NCI-H2196 treated with DMSO at 0.1 percent for 48 hours (cell line): ENCODE data around the gene MT1H.
"Not testable (repeated sequence)": the region's sequence is repeated elsewhere in the genome, so short reads cannot be mapped to it uniquely, and the experiment has no call there.

Source experiments
- DNase-seq: peaks from one replicate; lab custom pipeline; 2025; ENCODE audit not compliant: unreplicated experiment; lab: John Stamatoyannopoulos, UW

MT1H gene

GRCh38 chr16:56664506-56664905, 5.1 kb upstream of the MT1H start:
- no peak for DNase-seq

DNA sequence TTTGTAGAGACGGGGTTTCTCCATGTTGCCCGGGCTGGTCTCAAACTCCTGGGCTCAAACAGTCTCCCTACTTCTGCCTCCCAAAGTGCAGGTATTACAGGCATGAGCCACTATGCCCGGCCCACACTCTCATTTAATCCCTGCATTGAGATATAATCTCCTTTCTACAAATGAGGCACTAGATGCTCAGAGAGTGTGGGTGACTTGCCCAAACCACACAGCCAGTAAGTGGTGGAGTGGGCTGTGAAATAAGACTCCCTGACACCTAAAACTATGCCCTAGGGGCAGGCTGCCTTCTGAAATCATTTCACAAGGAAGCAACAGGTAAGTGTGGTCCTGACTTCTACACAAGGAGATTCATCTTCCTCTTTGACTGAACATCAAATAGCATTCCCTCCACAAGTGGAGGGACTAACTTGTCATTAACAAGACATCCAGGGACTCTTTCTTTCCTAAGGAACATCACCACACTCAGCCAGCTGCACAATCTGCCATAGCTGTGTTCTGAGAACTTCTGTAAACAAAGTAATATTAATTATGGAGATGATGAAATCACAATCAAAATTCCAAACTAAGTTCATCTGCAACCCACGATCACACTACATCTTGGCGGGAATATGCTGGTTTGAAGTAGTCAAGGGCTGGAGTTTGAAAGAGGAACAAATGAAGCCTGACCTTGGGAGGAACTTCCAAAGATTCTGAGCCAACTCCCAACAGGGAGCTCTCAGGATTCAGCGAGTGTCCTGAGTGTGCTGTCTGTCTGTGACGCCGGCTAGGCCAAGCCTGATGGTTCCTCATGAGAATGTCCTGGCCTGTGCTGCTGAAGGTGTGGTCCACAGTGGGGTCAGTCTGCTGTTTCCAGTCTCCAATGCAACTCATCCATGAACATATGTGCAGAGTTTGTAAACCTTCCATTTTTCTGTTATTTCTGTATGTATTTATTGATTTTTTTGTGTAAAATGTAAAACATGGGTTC, 4.0 kb upstream of the MT1H start:
- not testable (repeated sequence) for DNase-seq

- DNase-seq = no peak
Measured at GRCh38 chr16:56667581-56668571, 1.7 kb upstream of the MT1H start, which contains the start of gene MT1G. TSS of gene MT1G (minus strand) at chr16:56668065. CDS start at chr16:56667993, 72 bp downstream.

DNA sequence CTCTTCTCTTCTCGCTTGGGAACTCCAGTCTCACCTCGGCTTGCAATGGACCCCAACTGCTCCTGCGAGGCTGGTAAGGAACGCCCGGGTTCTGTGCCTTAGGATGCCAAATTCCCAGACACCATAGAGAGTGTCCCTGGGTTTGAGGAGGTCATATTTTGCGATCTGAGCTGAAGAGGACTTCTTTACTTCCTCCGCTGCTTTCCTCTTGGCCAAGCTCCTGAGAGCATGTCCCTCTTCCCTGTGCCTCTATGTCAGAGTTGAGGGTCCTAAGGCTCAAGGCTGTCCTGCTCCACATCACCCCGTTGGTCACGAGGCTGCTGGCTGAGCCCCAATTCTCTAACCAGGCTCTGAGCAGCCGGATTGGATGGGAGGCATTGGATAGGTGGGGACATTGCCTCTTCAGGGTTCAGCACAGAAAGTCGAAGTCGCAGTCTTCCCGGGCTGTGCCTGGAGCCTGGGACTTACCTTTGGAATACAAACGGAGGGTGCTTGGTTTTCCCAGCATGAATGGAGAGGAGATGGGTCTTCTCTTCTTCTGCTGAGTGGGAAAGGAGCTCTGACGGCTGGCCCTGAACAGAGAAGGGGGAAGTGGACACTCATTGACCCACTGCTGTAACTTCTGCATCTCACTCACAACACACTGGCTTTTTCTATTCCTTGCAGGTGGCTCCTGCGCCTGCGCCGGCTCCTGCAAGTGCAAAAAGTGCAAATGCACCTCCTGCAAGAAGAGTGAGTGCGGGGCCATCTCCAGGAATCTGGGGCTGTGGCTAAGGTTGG, 416 bp downstream of the MT1H start:
- DNase-seq = no peak

DNA sequence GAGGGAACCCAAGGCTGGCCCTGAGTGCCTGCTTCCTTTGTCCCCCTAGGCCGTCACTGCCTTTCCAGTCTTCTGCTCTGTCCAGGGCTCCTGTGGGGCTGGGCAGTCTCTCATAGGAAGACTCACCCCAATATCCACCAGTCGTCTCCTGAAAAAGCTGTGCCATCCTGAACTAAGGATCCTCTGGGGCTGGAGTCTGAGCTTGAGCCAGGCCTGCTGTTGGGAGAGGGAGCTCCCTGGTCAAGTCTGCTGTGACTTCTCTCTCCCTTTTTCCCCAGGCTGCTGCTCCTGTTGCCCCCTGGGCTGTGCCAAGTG, 963 bp downstream of the MT1H start:
- no peak for DNase-seq

- not testable (repeated sequence) for DNase-seq
Measured at GRCh38 chr16:56671691-56672090, 2.1 kb downstream of the MT1H start.

- not testable (repeated sequence) for DNase-seq
Measured at GRCh38 chr16:56672171-56672570, 2.6 kb downstream of the MT1H start.

DNA sequence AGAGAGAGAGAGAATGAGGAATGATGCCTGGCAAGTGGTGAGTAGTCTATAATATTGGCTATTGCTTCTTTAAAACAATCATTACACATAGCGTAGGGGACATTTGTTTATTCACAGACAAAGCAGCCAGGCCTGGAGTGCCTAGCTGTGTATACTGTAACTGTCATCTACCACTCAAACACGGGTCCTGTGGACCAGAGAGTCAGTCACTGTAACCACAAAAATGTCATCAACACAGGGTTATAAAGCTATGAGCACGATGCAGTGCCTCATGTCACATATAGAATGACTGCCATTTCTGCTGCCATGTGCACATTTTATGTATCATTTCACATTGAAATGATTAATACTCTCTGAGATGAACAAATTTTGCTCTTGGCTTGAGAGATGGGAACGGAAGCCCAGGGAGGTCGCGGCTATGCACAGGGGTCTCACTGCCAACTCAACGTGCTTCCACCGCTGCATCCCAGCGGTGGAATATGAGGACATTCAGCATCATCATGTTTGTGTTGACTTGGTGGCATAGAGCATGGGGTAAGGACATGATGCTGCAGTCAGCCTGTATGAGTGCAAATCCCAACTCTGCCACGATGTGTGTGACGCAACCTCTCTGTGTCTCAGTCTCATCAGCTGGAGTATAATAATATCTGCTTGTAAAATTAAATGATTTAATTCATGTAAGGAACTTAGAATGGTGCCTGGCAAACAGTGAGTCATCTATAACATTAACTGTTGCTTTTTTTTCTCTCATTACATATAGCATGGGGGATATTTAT, 3.3 kb downstream of the MT1H start:
- no peak for DNase-seq

- DNase-seq = no peak
Measured at GRCh38 chr16:56673921-56674320, 4.3 kb downstream of the MT1H start.

DNA sequence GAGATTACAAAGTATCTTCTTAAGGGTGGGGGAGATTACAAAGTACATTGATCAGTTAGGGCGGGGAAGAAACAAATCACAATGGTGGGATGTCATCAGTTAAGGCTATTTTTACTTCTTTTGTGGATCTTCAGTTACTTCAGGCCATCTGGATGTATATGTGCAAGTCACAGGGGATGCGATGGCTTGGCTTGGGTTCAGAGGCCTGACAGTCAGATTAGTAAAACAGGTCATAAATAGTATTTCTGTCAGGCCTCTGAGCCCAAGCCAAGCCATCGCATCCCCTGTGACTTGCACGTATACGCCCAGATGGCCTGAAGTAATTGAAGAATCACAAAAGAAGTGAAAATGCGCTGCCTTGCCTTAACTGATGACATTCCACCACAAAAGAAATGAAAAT, 5.0 kb downstream of the MT1H start:
- DNase-seq = not testable (repeated sequence)

DNA sequence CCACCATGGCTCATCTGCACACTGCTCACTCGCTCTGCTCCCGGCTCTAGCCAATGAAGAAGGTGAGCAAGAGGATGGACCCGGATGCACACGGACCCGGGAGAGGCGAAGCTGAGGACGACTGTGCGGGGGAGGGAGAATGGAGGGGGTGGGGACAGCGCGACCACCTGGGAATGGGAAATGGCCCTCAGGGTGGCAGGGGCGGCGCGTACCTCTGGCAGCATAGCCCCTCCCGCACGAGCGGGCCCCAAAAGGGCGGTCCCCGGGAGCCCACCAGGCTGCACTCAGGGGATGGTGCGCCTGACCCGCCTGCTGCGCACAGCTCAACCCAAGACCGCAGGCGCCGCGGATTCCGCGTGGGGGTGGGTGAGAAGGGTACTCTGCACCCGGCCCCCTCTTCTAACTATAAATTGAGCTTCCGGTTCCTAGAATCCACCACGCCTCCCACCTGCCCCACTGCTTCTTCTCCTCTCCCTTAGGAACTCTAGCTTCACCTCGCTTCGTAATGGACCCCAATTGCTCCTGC, 6.1 kb downstream of the MT1H start:
- DNase-seq = no peak

- DNase-seq = no peak
Measured at GRCh38 chr16:56677474-56677873, 7.9 kb downstream of the MT1H start.

GRCh38 chr16:56679078-56679730, 9.6 kb downstream of the MT1H start:
- no peak for DNase-seq

- no peak for DNase-seq
Measured at GRCh38 chr16:56679818-56680217, 10.2 kb downstream of the MT1H start.

DNA sequence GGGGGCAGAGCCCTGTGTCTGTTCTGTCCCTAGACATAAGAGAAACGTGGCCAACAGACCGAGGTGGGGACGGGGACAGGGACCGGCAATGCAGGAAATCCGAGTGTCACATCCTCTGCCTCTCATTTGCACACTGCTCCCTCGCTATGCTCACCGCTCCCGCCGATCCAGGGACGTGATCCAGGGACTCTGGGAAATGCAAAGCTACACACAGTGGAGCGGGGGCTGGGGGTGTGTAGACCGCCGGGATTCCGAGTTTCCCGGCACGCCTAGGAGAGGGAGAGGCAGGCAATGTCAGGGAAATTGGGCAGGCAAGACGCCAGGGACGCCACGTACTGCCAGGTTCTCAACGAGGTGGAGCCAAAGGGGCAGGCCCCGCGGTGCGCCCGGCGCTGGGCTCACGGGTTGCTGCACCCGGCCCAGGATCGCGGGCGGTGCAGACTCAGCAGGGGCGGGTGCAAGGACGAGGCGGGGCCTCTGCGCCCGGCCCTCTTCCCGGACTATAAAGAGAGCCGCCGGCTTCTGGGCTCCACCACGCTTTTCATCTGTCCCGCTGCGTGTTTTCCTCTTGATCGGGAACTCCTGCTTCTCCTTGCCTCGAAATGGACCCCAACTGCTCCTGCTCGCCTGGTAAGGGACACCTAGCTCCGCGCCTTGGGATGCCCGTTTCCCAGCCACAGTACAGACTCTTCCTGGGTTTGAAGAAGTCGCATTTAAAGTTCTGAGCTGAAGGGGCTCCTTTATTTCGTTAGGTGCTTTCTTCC, 12.5 kb downstream of the MT1H start, which contains the start of gene MT1X:
TSS of gene MT1X (plus strand) at position 532 of the 764 bp plus-strand sequence. CDS start at position 603, 71 bp downstream.
- peak; percentile 56 for DNase-seq

- DNase-seq = no peak
Measured at GRCh38 chr16:56682703-56683397, 13.2 kb downstream of the MT1H start.

DNA sequence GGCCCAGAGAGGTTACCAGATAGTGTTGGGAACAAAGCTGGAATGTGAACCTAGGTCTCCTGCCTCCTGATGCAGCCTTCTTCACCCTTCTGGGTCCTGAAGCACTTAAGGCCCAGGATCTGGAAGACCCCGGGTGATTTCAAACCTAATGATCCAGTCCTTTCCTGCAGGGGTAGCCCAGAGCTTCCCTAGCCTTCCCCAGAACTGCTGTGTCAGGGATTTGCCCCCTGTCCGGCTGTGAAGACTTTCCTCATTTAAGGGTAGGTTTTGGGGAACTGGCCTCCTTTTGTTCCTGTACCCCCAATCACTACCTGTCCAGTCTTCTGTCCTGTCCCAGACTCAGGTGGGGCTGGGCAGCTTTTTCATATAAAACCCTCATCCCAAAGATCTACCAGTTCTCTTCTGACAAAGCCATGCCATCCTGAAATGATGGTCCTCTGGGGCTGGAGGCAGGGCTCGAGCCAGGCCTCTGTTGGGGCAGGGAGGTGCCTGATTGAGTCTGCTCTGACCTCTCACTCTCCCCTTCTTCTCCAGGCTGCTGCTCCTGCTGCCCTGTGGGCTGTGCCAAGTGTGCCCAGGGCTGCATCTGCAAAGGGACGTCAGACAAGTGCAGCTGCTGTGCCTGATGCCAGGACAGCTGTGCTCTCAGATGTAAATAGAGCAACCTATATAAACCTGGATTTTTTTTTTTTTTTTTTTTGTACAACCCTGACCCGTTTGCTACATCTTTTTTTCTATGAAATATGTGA, 14.0 kb downstream of the MT1H start:
- no peak for DNase-seq
